HS-5 (cell line): ENCODE results near the gene ZFP92.
"Not testable (repeated sequence)": the region's sequence is repeated elsewhere in the genome, so short reads cannot be mapped to it uniquely, and the experiment has no call there.

Experiments
- DNase-seq: peaks from one replicate; pipeline ENCODE4 v3.0.0-alpha.2; 2012; ENCODE audit warnings: low read depth

The ZFP92 gene

DNA sequence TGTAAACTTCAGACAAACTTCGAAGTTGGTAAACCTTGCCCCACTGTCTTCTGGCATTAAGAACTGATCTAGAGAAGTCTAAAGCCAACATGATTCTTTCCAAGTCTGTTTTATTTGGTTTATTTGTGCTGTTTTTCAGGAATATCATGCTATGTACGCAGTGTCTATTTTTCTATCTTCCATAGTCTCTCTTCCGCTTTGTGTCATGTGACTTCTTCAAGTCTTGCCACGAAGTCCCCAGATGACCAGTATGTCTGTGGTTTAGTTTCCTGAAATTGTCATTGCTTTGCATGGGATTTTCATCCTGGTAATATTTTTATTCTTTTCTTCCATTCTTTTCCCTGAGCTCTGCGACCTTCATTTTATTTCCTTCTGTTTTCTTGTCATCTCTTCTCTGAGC is 25.2 kb upstream of the ZFP92 start:
- DNase-seq: no peak

DNA sequence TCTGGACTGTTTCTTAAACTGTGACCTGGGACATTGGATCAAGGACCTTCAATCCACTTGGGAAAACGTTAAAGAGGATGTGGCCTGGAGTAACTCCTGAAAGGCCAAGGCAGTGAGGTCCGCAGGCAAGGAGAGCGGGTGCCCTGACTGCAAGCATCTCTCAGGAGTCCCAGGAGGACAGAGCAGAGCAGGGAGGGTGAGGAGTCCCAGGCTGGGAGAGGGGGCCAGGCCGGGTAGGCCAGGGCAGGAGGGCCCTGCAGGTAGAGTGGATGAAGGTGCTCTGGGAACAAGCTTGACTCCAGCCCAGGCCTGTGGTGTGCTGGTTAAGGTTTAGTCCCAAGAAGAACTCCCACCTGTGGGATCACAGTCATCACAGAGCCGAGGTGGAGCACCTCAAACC is 23.9 kb upstream of the ZFP92 start:
- DNase-seq: no peak

DNA sequence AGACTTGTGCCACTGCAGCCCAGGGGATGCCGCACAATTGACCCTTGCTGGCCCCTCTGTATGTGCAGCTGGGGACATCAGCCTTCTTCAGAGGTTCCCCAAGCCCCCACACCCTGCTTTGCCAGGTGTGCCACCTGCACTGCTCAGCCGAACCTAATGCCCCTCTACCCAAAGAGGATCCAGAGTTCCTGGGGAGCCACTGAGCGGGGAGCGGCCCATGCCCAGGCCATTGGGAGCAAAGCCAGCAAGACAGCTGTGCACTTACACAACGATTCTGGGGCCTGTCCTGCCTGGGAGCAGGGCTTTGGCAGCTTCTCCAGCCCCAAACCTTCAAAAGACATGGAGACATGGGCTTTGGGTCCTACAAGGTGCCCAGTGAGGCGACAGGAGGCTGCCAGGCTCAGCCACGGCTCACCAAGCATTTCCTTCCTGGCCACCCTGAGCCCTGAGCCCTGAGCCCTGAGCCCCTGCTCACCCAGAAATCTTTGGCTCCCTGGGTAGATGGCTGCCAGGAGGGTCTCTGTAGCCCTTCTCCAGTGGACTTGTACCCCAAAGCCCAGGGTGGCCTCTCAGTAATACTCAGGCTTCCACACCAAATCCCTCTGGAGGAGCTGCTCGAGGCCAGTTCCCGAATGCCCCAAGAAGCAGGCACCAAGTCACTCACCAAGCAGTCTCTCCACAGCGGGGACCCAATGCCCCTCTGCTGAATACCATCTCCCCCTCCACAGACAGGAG is 23.1 kb upstream of the ZFP92 start:
- no peak for DNase-seq

DNA sequence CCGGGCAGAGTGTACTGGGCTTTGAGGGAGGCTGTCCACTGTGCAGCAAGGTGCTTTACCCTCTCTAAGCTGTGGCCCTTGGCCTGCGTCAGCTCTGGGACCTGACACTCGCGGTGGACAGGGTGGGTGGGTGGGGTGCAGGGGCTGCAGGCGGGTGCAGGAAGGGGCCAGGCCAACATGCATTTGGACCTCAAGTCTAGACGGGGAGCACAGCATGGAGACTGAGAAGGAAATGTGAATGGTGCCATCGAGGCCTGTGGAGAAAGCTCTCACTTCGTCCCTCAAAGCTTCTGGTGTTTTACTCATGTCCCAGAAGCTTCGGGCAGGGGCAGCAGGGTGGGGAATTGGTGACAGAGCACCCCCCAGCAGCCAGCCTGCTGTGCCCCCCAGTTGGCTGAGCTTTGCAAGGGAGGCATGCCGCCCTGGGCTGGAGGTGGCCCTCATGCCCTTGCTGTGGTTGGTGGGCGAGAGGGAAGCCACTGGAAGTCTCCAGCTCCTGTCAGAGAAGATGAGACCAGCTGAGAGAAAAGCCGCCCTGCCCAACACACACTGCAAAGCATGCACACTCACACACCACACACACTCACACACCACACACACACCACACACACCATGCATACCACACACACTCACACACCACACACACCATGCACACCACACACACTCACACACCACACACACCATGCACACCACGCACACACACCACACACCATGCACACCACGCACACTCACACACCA is 22.4 kb upstream of the ZFP92 start:
- no peak for DNase-seq

DNA sequence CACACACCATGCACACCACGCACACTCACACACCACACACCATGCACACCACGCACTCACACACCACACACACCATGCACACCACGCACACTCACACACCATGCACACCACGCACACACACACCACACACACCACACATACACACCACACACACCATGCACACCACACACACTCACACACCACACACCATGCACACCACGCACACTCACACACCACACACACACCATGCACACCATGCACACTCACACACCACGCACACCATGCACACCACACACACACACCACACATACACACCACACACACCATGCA is 21.9 kb upstream of the ZFP92 start:
- not testable (repeated sequence) for DNase-seq

DNA sequence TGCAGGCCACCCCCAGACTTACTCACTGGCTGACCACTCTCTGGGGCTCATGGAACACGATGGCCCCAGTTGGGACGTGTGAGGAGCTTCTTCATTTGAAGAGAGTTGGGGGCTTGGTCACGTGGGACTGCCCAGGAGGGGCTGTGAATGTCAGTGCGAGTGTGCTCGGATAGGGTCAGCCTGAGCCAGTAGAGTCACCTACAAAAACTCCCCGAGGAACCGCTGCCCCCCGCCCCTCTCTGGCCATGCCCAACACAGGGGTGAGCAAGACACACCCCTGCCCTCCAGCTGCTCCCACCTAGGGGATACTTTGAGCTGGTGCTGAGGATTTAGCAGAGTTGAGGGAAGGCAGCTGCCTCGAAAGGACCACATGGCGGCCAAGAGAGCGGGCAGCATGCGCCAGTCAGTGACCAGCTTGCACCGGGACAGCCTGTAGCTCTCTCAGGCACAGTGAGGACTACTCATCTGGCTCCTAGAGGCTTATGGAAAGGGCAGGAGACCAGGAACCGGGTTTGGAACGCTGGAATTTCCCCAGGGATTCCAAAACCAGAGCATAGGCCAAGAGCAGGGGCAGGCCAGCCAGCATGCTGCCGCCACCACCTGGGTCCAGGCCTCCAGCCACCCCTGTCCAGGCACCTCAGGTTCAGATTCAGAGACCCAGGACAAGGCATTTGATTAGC is 18.5 kb upstream of the ZFP92 start:
- no peak for DNase-seq

DNA sequence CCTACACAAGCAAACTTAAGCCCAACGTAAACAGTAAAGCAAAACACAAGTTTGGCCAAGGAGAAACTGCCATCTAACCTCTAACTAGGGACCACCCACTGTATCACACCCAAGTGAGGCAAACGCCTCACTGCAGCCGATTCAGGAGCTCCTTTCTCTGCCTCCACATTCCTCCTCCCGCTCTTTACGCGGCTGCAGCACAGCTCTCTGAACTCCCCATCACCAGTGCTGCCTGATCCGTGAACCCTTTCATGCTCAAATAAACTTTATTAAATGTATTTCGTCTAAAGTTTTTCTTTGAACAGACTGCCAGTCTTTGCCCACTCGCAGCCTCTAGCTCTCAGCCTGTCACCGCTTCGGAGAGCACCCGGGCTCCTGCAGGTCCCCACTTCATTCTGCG is 16.7 kb upstream of the ZFP92 start:
- DNase-seq: no peak

DNA sequence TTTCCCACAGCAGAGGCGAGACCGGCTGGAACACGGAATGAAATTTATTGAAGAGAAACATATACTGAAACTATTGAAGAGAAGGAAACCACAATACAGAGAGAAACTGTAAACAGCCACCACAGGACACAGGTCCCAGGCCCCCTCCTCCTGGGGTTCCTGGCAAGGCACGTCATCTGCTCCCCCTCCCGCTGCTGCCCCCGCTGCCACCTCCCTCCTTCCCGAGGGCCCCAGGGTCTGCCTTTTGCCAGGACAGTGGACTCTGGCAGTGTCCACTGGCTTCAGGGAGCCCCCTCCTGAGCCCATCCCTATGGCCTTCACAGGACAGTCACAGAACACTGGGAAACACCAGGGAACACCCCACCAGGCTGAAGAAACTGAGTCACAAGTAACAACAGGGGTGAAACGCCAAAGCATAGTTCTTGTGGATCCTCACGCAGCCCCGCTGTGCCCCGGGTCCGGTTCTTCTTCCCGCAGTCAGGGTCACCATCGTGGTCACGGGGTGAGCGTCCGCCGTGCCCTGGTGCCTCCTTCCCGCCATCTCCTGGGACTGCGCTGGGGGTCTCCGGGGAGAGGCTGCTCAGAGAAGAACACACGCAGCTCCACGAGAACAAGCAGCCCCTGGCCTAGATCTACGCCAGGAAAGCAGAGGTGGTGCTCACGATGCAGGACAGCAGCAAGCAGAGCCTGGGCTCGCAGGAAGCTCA is 15.5 kb upstream of the ZFP92 start:
- DNase-seq: no peak

DNA sequence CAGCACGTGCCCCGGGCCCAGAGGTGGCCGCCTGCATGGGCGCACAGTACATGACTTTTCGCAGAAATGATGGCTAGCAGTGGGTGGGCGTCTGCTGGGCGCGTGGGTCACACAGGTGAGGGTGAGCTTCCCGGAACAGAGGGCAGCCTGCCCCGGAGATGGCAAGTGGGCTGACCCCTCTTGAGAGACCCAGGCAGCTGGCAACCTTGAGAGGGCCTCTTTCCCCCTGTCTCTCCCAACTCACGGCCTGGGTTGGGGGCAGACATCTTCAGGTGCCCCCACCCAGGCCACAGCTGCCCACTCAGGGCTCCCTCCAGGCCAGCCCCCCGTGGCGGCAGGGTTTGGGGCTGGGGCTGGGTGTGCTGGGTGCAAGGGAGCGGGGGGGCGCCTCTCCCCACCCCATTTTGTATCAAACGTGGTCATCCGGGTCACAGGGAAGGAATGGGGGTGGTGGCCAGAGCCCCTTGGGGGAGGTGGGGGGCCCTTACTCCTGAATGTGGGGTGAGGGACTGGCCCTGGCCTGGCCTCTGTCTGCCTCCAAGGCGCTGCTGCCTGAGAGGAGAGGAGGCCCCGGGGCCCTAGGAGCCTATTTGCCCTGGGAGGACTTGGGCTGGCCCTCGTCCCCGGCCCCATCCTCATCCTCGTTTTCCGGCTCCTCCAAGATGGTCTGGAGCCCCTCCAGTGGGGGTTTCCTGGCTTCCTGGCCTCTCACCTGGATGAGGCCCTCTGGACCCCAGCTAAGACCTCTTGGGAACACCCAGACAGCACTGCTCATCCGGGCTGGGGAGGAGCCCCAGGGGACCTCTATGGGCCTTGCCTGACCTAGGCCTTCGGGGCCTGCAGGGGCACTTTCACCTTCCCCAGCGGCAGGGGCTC is 14.7 kb upstream of the ZFP92 start:
- DNase-seq: no peak

DNA sequence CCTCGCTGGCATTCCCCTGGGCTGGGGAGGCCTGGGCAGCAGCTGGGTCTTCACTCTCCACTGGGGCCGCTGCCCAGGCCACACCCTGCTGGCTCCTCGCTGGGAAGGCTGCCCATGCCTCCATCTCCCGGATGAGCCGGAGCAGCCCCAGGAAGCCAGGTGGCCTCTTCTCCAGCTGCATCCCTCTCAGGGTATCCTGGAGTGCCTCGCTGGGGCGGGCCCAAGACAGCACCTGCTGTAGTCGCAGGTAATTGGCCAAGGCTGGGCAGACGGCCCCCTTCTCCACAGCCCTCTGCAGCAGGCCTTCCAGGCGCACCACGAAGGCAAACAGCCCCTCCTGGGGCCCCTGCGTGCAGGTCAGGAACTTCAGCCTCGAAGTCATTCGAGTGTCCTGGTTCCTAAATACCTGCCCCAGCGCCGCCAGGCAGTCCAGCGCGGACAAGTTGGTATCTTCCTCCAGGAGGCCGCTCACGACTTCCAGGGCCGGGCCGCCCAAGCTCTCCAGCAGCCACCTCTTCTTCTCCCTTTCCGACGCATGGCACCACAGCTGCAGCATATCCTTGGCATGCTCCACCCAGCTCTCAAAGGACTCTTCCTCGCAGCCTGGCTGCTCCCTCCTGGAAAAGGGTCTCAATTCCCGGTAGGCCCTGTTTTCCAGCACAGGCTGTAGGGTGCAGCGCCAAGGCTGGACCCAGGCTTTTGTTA is 13.9 kb upstream of the ZFP92 start:
- no peak for DNase-seq

DNA sequence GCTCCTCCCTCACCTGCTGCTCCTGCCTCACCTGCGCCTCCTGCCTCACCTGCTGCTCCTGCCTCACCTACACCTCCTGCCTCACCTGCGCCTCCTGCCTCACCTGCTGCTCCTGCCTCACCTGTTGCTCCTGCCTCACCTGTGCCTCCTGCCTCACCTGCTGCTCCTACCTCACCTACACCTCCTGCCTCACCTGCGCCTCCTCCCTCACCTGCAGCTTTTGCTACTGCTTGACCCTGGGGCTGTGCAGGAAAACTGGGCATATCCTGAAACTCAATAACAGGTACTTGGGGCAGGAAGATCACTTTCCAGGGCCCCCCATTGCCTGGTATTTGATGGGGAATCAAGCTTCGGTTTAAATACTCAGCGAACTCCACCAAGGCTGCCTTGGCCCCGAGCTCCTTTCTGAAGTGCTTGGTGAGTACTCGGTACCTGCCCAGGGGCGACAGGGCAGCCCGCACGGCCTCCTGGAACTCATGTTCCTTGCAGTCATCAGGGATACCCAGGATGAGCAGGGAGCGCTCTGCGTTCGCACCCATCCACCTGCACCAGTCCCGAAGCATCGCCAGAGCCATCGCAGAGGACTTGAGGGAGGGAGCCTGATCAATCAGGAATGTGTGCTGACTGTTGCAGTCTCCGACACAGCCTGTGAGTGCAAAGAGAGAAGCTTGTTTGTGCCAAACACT is 12.9 kb upstream of the ZFP92 start:
- no peak for DNase-seq

DNA sequence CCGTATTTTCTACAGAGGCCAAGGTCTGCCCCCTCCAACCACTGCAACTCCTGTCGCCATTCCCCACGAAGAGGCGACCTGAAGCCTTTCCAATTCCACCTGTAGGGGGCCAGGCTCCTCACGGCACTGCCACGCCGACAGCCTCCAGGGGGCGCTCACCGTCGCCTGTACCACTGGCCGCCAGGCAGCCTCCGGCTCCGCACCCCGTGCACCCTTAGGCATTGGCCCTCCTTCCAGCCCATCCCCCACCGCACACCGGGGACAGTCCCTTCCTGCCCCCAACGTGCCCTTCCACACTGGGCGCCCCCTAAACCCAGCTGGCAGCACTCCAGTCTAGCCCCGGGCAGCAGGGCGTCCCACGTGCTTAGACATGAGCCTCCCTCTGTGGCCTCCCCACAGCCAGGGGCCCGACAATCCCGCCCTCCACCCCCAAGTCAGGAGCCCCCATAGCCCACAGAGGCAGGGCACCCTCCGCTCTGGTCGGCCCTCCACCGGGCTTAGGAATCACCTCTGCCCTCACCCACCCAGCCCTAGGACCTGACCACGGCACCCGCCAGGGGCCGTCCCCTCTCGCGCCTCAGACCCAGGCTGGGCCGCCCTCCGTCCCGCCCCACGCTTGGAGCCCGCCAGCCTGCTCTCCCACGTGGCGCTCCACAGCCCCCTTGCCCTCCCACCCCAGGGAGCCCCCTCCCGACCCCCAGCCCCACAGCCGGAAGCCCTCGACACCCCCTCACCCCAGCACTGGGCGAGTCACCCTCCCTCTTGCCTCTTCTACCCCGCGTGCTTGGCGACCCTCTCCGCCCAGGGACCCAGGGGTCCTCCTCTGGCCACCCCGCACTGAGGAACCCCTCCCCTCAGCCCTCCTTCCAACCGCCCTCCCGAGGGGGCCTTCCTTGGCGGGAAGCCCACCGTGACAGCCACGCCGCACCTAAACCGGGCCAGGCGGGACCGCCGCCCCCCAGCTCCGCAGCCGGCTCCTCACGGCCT is 10.8 kb upstream of the ZFP92 start:
- DNase-seq: no peak

DNA sequence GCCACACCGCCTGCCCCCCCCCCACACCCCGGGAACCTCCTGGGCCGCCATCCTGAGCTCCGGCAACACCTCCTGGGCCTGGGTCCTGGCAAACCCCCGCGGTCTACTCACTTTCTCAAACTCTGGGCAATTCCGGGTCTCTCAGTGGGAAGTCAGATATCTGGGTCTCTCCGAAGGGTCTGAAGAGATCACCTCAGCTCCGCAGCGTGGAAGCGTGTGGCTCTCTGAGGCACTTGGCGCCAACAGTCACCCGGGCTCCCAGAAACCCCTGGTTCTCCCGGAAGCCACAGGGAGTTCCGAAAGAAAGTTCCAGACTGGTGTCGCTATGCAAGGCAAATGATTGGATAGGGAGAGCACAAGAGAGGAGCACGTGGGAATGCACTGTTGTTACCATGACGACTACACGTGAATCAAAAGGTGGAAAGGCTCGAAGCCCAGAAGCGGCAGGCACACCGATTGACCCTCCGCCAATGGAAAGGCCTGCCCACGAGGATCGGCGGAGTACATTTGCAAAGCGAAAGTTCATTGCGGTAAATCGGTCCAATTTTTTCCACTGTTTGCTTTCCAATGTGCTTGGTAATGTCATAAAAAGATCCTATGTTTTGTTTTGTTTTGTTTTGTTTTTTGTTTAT is 10.0 kb upstream of the ZFP92 start, which contains the start of gene PNMA6E:
Gene PNMA6E, minus strand, starts transcription at position 218 of the 632 bp plus-strand sequence. CDS start 2,501 bp downstream, outside the sequence.
- no peak for DNase-seq

DNA sequence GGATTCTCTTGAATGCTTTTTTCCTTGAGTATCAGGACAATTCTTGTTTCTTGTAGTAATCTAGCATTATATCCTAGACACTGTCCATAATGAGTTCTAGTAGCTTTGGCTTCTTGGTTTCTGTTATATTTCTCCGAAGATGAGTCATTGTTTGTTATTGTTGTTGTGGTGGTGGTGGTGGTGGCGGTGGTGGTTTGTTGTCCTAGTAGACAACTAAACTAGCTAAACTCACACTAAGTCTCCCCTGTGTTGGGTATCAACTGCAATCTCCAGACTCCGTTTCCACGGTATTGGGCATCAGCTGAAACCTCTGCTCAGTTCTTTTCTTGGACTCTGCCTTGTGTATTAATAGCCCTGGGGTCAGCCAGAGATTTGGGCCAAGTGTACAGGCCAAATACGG is 6.9 kb upstream of the ZFP92 start:
- DNase-seq: not testable (repeated sequence)

DNA sequence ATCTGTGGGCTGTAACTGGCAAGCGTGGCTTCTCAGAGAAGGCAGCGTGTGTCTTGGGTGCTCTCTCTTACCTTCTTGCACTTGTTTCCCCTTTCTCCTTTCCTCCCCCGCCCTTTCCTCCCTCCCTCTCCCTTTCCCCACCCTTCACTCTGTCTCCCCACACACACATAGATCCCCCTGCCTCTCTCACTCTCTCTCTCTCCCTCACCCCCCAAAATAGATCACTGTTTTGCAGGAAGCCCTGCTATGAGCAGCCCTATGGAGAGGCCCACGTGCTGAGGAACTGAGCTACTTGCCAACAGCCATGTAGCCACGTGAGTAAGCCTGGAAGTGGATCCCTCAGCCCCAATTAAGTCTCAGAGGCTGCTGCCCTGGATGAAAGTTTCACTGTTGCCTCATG is 5.8 kb upstream of the ZFP92 start:
- no peak for DNase-seq

DNA sequence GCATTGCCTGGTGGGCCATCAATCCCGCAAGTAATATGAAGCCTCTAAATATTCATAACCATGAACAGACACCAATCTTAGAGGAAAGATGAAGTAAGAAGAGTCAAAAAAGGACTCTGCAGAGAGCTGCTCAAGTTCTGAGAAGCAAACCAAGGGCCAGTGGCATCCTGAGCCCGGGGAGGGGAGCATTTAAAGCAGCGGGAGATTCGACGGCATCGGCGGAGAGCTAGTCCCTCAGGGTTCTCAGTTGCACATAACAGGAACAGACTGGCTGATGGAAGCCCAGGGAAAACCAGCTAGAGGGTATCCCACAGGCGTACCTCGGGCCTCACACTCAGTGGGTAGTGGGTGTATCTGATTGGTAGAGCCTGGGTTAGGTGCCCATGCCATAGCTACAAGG is 5.3 kb upstream of the ZFP92 start:
- no peak for DNase-seq

DNA sequence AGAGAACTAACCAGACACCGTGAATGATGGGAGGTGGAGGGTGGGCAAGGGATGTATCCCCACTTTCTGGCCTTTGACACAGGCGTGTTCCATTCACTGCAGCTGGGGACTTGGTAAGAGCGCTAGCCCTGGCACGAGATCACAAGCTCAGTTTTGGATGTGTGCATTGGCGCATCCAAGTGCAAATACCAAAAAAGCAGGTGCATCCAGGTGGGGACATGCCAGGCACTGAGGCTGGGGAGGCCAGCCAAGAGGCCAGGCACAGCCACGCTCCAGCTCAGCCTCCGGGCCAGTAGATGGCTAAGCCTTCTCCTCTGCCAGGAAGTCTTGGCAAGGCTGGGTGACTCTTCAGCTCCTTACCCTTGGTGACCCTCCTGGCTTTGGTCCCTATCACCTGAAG is 4.4 kb upstream of the ZFP92 start:
- DNase-seq: no peak

DNA sequence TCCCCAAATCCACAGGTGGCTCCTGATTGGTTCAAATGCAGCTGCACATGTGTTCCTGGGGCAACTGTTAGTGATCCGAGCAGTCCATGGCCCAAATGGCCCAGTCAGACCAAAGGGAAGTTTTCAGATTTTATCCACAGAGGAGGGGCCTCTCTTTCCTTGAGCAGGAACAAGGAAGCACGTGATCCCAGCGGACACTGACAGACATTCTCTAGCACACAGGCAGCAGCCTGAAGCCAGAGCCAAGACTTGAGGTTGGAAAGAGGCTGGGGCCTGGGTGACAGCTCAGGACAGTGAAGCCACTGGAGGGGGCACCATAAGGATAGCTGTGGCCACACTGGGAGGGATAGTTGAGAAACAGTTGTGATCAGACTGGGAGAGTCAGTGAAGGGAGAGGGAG is 3.5 kb upstream of the ZFP92 start:
- no peak for DNase-seq
